ENCODE results near the gene ANKK1. TPM values are rescaled to one million over a fixed set of nuclear protein-coding genes. Genes with fewer than 3 reads are reported as not detected.

ANKK1 gene
- total RNA-seq, 4 donors from 2014 or later, result 0.46 to 1.0 TPM; not detected in 2

DNA sequence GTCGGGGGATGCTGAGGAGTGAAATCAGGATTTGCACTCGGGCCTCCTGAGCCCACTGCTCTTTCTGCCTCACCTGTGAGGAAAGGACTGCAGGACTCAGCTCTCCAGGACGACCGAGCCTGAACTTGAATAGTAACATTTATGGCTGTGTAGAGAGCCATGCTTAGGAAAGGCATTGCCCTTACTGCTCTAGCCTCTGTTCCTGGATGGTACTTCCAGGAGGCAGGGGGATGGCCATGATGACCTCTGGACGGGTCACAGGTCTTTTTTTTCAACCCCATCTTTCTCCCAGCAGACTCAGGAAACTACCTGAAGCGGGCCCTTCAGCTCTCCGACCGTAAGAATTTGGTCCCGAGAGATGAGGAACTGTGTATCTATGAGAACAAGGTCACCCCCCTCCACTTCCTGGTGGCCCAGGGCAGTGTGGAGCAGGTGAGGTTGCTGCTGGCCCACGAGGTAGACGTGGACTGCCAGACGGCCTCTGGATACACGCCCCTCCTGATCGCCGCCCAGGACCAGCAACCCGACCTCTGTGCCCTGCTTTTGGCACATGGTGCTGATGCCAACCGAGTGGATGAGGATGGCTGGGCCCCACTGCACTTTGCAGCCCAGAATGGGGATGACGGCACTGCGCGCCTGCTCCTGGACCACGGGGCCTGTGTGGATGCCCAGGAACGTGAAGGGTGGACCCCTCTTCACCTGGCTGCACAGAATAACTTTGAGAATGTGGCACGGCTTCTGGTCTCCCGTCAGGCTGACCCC, 11.3 kb downstream of the ANKK1 start:
- intact Hi-C loops (cut with DNase I; ENCODE audit: low total_unique reads) (no loop called here), in situ Hi-C loops (cut with MboI; ENCODE audit: low sequenced_read_pairs in 4 of 4) (no loop called here)
- H3K4me3 ChIP-seq, result no peak overlapping the region
- DNase-seq (no peak), ATAC-seq (no peak)
- H3K36me3 ChIP-seq, result no peaks in the 10 kb centered on the region
- no peaks in the 10 kb centered on the region for H3K27me3 ChIP-seq
- no peak for TF ChIP-seq POLR2A (IDR thresholded peaks at IDR 0.05)
- TF ChIP-seq, protein P1, sequence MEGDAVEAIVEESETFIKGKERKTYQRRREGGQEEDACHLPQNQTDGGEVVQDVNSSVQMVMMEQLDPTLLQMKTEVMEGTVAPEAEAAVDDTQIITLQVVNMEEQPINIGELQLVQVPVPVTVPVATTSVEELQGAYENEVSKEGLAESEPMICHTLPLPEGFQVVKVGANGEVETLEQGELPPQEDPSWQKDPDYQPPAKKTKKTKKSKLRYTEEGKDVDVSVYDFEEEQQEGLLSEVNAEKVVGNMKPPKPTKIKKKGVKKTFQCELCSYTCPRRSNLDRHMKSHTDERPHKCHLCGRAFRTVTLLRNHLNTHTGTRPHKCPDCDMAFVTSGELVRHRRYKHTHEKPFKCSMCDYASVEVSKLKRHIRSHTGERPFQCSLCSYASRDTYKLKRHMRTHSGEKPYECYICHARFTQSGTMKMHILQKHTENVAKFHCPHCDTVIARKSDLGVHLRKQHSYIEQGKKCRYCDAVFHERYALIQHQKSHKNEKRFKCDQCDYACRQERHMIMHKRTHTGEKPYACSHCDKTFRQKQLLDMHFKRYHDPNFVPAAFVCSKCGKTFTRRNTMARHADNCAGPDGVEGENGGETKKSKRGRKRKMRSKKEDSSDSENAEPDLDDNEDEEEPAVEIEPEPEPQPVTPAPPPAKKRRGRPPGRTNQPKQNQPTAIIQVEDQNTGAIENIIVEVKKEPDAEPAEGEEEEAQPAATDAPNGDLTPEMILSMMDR (IDR thresholded peaks at IDR 0.05 in 4 of 5, conservative IDR thresholded peaks at IDR 0.05 in 1 of 5), result no peak
- no peak overlapping the region for H3K27ac ChIP-seq
- H3K4me1 ChIP-seq, result peaks cover 0 to 4% of the 10 kb centered on the region in 2 donors
- no peaks in the 10 kb centered on the region for H3K9me3 ChIP-seq

DNA sequence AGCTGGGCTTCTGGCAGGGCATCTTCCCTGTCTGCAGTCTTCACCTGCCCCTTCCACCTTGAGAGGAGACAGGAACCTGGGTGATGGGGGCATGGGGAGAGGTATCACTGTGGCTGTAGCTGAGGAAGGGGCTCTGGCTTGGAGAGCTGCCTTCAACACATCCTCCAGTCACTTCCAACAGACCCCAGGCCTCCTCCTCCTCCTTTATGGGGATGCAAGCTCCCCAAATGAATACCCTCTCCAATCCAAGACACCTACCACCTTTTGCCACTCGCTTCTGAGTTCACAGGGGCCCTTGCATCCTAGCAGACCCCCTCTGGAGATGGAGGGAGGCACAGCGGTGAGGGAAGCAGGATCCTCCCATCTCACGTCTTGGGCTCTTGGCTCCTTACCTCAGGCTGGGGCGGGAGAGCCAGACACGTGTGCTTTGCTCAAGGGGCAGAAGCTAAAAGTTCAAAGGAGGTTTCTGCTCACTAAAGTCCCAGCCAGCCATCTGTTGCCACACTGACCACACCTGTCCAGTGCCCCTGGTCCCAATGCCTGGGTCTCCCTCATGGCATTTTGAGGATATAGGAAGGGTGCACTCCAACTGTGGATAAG, 13.2 kb downstream of the ANKK1 start:
- intact Hi-C loops (cut with DNase I; ENCODE audit: low total_unique reads) (no loop called here), in situ Hi-C loops (cut with MboI; ENCODE audit: low sequenced_read_pairs in 4 of 4) (no loop called here)
- no peak overlapping the region for H3K27ac ChIP-seq
- no peaks in the 10 kb centered on the region for H3K36me3 ChIP-seq
- TF ChIP-seq, protein P1 (IDR thresholded peaks at IDR 0.05 in 4 of 5, conservative IDR thresholded peaks at IDR 0.05 in 1 of 5), result no peak
- TF ChIP-seq POLR2A (IDR thresholded peaks at IDR 0.05), result no peak
- no peak overlapping the region for H3K4me3 ChIP-seq
- peaks cover 0 to 4% of the 10 kb centered on the region in 2 donors for H3K4me1 ChIP-seq
- no peaks in the 10 kb centered on the region for H3K27me3 ChIP-seq
- no peaks in the 10 kb centered on the region for H3K9me3 ChIP-seq
- ATAC-seq, result no peak
- DNase-seq, result no peak

- ATAC-seq (peak; percentile 82 to 88), DNase-seq (peak; percentile 59 to 86)
- no peak overlapping the region for H3K4me3 ChIP-seq
- in situ Hi-C loops (cut with MboI; ENCODE audit: low sequenced_read_pairs in 4 of 4), result no loop called here
- intact Hi-C loops (cut with DNase I; ENCODE audit: low total_unique reads), result no loop called here
- H3K27me3 ChIP-seq, result no peaks in the 10 kb centered on the region
- peaks cover 0 to 4% of the 10 kb centered on the region in 2 donors for H3K4me1 ChIP-seq
- H3K27ac ChIP-seq, result no peak overlapping the region
- TF ChIP-seq POLR2A (IDR thresholded peaks at IDR 0.05), result no peak
- TF ChIP-seq, protein P1 (IDR thresholded peaks at IDR 0.05 in 4 of 5, conservative IDR thresholded peaks at IDR 0.05 in 1 of 5), result no peak
- H3K9me3 ChIP-seq, result no peaks in the 10 kb centered on the region
- H3K36me3 ChIP-seq, result no peaks in the 10 kb centered on the region
These were observed 14.1 kb downstream of the ANKK1 start for GRCh38 chr11:113401718-113402117.

DNA sequence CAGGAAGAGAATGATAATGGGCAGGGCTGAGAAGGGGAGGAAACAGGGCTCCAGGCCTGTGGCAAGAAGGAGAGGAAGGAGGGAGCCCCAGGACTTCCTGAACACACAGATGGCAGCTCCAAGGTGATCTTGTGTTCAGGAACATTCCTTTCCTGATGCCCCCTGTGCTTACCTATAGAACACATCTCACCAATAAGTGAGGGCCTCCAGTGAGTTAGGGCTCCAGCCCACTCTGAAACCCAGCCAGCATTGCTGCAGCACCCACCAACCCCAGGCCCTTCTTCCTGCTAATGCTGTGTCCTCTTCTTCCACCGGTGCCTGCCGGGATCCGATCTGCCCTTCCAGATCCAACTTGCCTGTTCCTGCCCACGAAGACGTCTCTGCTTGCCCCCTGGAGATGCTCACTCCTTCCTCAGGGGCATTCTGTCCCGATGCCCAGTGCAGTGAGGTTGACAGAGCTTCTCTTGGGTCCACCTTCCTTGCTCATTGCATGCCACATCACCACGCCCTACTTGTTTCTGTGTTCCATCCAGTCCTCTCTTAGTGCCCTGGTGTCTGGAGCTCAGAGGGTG, 17.4 kb downstream of the ANKK1 start:
- DNase-seq (no peak), ATAC-seq (no peak)
- no peaks in the 10 kb centered on the region for H3K36me3 ChIP-seq
- H3K27me3 ChIP-seq, result no peaks in the 10 kb centered on the region
- H3K9me3 ChIP-seq, result no peaks in the 10 kb centered on the region
- intact Hi-C loops (cut with DNase I; ENCODE audit: low total_unique reads) (no loop called here), in situ Hi-C loops (cut with MboI; ENCODE audit: low sequenced_read_pairs in 4 of 4) (no loop called here)
- TF ChIP-seq POLR2A (IDR thresholded peaks at IDR 0.05), result no peak
- TF ChIP-seq, protein P1 (IDR thresholded peaks at IDR 0.05 in 4 of 5, conservative IDR thresholded peaks at IDR 0.05 in 1 of 5), result no peak
- peaks cover 0 to 4% of the 10 kb centered on the region in 2 donors for H3K4me1 ChIP-seq
- no peak overlapping the region for H3K4me3 ChIP-seq
- no peak overlapping the region for H3K27ac ChIP-seq

Data from gastrocnemius medialis (tissue), 4 donors.